Measurements from ENCODE around the gene USP4.
"Not testable (repeated sequence)": the region's sequence is repeated elsewhere in the genome, so short reads cannot be mapped to it uniquely, and the experiment has no call there.

The USP4 gene

DNA sequence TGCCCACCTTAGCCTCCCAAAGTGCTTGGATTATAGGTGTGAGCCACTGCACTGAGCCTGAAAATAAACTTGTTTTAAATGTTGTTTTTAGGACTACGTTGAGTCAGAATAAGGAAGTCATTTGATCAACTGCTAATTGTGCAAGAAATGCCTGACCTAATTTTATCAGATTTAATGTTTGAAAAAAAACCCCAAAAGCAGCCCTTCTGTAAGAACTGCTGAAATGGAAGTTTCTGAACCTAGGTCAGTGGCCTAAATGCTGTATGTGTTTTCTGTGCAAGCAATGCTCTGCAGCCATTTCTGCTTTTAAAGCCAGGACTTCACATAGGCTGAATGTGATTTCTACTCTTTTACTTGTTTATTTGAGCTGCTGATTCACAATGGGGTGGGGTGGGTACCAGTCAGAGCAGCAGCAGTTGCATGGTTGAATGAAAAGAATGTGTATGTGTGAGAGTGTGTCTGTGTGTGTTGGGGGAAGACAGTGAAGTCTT, 11.7 kb upstream of the USP4 start:
- DNase-seq (ENCODE audit: extremely low read depth in 1 of 2, low read depth in 1 of 2): no peak

DNA sequence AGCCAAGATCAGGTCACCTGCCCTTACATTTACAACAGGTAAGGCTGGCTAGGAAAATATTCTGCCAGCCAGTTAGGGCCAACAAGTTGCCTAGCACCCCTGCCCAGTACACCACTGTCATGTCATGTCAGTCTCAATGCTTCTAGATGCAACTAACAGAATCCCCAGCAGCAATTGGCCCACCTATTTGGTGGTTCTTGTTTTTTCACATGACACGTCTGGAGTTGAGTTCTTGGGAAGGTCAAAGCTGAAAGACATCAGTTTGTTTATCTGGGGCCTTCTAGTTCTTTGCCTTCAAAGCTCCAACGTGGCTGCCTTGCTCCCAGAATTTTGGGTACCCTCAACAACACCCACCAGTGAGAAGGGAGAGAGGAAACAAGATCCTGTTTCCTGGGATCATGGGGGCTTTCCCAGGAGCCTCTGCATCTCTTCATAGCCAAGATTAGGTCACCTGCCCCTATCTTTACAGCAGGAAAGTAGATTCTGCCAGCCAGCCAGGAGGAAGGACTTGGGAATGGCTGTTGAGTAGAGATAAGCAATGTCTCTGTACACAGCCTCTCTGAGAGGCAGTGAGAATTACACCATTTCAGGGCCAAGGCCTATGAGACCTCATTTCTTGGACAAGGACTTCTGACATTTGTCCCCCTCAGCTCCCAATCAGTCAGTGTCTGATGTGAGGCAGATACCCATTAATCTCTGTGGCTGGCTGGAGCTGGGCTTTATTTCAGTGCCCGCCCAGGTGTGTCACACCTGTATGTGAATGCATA, 9.7 kb upstream of the USP4 start:
- DNase-seq (ENCODE audit: extremely low read depth in 1 of 2, low read depth in 1 of 2): no peak

DNA sequence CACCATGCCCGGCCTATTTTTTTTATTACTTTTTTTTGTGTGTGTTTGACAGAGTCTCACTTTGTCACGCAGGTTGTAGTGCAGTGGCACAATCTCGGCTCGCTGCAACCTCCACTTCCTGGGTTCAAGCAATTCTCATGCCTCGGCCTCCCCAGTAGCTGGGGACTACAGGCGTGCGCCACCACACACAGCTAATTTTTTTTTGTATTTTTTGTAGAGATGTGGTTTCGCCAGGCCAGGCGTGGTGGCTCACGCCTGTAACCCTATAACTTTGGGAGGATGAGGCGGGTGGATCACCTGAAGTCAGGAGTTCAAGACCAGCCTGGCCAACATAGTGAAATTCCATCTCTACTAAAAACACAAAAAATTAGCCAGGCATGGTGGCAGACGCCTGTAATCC, 8.5 kb upstream of the USP4 start:
- DNase-seq (ENCODE audit: extremely low read depth in 1 of 2, low read depth in 1 of 2): not testable (repeated sequence)

DNA sequence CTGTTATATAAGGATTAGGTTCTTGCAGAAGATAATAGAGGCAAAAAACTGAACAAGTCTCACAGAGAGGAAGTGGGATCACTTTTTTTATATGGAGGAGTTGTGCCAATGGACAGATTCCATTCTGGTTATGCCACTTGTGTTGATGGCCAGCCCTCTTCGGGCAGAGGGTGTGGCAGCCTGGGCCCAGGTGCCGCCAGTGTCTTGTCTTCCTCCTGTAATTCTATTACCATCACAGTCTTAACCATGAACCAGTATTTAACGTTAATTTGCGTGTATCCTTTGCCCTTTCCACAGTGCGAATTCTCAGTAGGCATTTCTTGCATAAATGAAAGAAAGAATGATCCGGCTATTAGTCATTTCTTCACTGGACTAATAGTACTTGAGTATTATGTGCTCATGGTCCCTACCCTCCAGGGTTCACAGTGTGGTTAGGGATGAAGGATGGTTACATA, 7.0 kb upstream of the USP4 start:
- DNase-seq (ENCODE audit: extremely low read depth in 1 of 2, low read depth in 1 of 2): no peak

DNA sequence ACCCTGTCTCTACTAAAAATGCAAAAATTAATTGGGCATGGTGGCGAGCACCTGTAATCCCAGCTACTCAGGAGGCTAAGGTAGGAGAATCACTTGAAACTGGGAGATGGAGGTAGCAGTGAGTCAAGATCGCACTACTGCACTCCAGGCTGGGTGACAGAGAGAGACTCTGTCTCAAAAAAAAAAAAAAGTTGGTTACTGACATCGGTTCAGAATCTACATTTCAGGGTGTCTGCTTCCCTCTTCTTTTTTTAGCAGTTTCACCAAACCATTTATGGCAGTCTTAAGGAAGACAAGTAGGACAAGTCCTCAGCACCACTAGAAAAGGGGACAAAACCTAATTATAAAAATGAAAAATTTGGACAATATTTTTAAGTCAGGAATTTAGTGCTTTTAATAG, 3.3 kb upstream of the USP4 start:
- no peak for DNase-seq (ENCODE audit: extremely low read depth in 1 of 2, low read depth in 1 of 2)

DNA sequence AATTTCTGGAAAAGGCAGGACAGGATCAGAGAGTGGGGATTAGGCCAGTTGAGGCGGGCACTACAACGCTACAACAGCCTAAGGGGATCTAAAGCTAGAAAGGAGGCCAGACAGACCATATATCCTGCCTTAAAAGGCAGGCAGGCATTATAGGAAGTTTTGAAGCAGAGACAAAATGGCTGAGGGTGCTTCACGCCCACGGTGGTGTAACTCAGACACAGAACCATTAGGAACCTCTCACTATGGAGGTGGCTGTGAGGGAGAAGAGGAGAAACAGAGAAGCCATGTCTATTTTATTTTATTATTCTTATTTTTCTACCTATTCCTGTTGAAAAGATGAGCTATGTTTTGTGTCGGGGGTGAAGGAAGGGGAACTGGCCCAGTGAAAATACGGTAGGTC, 2.1 kb upstream of the USP4 start:
- no peak for DNase-seq (ENCODE audit: extremely low read depth in 1 of 2, low read depth in 1 of 2)

DNA sequence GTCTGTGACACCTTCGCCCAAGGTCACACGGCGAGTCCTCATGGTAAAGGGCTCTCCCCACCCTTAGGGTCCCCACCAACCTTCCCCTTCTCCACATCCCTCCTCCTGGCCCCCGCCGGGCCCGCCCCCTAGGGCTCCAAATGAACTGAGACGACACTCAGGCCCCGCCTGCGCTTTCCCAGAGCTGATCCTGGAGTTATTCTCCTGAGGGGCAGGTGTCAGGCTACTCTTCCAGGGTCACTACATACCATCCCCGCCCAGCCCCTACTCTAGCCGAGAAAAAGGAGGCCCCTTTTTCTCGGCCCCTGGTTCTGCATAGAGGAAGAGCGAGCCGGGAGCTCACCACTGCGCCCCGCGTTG, 292 bp downstream of the USP4 start:
- DNase-seq (ENCODE audit: extremely low read depth in 1 of 2, low read depth in 1 of 2): peak in 1 of 2 donors; percentile 3

DNA sequence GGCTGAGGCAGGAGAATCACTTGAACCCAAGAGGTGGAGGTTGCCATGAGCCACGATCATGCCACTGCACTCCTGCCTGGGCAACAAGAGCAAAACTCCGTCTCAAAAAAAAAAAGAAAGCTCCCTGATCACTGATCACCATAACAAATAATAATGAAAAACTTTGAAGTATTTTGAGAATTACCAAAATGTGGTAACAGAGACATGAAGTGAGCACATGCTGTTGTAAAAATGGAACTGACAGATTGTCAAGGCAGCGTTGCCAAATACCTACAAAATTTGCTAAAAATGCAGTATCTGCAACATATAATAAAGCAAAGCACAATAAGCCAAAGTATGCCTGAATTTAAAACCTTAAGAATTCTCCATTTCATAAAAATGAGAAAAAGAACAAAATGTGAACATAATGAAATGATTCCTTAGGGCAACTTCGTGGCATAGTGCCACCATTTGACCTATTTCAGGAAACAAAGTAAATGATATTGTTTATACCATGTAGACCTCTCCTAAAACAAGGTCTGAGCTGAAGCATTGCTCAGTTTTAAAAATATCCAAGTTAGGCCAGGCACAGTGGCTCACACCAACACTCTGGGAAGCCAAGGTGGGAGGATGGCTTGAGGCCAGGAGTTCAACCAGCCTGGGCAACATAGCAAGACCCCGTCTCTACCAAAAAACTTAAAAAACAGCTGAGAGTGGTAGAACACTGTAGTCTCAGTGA, 5.8 kb downstream of the USP4 start:
- DNase-seq (ENCODE audit: extremely low read depth in 1 of 2, low read depth in 1 of 2): no peak

DNA sequence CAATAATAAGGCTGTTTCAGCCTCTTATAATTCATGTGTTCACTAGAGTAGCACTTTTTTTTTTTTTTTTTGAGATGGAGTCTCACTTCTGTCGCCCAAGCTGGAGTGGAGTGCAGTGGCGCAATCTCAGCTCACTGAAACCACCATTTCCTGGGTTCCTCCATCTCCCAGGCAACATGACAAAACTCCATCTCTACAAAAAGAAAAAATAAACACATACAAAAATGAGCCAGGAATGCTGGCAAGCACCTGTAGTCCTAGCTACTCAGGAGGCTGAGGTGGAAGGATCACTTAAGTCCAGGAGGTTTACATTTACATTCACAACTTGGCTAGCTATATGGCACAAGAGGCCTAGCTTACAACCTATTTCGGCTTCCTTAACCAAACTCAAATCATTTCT, 6.8 kb downstream of the USP4 start:
- no peak for DNase-seq (ENCODE audit: extremely low read depth in 1 of 2, low read depth in 1 of 2)

DNA sequence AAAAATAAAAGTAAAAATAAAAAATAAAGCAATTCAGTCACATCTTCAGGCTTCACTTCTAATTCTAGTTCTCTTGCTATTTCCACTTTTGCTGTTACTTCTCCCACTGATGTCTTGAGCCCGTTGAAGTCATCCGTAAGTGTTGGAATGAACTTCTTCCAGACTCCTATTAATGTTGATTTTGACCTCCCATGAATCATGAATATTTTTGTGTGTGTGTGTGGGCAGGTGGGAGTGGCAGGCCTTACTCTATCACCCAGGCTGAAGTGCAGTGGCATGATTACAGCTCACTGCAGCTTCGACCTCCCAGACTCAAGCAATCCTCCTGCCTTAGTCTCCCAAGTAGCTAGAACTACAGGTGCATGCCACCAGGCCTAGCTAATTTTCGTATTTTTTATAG, 10.7 kb downstream of the USP4 start:
- no peak for DNase-seq (ENCODE audit: extremely low read depth in 1 of 2, low read depth in 1 of 2)

DNA sequence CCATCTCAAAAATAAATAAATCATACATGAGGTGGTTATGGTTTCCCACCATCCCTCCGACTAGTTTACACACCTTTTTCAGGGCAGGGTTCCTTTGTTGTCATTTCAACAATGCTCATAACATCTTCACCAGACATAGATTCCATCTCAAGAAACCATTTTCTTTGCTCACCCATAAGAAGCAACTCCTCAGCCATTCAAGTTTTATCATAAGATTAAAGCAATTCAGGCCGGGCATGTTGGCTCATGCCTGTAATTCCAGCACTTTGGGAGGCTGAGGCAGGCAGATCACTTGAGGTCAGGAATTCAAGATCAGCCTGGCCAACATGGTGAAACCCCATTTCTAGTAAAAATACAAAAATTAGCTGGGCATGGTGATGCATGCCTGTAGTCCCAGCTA, 11.5 kb downstream of the USP4 start:
- DNase-seq (ENCODE audit: extremely low read depth in 1 of 2, low read depth in 1 of 2): not testable (repeated sequence)

DNA sequence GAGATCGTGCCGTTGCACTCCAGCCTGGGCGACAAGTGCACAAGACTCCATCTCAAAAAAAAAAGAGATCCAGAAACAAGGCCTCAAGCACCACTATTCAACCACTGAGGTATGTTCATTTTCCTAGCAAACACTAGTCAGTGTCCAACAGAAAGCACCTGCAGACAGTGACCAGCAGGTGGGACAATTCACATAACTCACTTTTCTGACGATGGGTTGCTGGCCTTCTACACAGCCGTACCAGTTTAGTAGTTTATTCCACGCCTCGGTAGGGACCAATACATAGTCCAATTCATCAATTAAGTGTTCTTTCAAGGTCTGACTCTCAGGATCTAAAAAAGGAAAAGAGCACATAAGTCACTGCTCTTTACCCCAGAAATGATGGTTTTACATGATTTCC, 12.4 kb downstream of the USP4 start:
- DNase-seq (ENCODE audit: extremely low read depth in 1 of 2, low read depth in 1 of 2): no peak

DNA sequence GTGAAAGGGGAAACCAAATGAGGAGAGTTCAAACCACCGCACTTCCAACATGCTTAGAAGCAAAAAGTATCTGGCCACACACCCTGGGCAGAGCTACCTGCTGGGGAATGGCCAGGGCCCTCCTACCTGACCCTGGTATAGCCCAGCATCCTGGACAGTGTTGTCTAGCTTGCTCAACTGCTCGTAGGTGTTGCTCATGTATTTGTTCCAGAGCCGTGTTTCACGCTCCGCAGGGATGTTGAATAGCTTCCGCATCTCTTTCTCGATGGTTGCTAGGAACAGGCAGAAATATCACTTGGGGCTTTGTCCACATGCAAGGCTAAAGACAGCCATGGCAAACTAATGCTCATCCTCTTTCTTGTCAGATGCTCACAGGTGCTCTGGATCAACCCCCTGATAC, 15.1 kb downstream of the USP4 start:
- no peak for DNase-seq (ENCODE audit: extremely low read depth in 1 of 2, low read depth in 1 of 2)

DNA sequence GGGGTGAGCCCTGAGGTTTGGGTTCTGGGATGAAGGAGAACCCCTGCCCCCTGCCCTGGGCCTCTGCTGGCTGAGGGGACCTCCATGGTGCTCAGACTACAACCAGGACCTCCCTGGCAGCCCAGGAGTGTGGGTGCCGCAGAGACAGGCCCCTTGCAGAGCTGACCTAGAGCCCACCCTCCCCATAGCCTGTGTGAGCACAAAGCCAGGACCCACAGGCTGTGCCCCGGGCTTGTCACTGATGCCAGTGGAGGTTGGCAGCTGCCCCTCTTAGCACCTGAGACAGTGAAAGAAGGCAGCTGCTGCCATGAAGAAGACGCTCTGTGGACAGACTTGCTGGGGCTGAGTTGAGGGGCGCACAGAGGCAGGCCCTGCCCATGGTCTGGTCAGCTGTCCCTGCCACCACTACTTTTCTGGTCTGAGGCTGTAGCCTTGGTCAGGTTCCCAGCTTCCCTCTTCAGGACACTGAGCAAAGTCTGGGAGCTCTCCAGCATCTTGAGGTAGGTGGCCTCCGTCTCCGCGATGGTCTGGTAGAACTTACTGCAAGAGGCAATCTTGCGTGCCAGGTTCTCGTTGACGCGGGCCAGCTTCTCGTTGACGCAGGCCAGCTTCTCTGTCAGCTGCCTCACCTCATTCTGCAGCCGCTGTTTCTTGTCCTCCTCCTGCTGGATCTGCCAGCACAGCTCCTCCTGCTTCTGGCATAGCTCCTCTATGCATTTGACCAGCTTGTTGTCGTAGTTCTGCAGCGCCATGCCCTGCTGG, 23.0 kb downstream of the USP4 start:
- no peak for DNase-seq (ENCODE audit: extremely low read depth in 1 of 2, low read depth in 1 of 2)

DNA sequence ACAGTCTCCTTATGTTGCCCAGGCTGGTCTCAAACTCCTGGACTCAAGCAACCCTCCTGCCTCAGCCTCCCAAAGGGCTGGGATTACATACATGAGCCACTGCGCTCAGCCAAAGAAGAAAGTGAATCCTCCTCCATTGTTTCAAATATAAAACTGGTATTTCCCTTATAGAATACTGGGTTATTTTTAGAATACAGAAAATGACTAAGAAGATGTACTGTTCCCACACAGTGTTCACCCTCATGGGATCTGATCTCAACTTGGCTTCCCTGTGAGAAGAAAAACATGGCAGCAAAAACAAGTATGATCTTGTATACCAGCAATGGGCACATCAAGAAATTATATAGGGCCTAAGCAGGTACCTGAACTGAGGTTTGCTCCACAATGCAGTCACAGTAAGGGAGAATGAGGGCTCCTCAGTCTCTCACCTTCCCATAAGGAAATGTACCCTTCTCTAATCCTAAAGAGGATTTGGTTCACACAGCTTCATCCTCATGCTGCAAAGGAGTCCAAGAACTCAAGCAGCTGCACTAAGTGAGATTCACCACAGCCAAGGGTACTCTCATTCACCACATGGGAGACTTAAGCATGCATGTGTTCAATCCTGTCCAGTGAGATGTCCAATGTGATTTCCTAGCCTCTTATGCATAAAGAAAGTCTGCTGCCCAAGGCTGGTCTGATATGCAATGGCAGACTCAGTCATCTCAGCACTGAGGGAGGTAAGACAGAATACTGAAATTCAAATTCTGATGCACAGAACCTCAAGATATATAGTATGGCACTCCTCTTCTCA, 25.8 kb downstream of the USP4 start:
- no peak for DNase-seq (ENCODE audit: extremely low read depth in 1 of 2, low read depth in 1 of 2)

DNA sequence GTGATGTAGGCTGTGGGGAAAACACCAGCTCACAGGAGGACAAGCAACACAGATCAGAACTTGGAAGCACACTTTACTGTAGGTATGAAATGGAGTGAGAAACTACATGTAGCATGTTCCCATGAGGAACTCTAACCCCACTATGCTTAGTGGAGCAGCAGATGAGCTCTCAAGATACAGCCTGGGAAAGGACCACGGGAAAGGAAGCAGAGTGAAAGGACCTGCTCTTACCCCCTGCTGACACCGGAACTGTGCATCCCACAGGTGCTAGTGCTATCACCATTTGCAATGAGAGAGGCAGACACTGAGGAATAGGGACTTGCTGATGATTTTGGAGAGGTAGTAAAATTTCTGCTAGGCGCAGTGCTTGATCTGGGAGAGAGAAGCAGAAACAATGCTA, 28.6 kb downstream of the USP4 start:
- DNase-seq (ENCODE audit: extremely low read depth in 1 of 2, low read depth in 1 of 2): no peak

DNA sequence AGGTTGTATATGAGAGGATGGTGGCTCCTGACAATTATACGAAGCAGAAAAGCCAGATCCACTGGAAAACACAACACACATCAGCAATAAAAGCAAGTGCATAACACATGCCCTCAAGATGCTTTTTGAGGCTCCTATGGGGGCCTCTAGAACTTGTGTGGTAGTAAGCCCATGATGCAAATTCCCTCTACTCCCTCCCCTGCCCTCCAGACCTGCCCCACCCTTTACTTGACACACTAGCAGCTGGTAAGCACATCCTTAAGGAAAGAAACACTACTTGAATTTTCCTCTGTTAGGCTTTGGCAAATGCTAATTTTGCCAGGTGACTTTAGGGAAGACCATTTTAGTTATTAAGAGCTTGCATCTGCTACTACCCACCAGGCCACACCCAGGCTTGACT, 29.2 kb downstream of the USP4 start:
- DNase-seq (ENCODE audit: extremely low read depth in 1 of 2, low read depth in 1 of 2): no peak

DNA sequence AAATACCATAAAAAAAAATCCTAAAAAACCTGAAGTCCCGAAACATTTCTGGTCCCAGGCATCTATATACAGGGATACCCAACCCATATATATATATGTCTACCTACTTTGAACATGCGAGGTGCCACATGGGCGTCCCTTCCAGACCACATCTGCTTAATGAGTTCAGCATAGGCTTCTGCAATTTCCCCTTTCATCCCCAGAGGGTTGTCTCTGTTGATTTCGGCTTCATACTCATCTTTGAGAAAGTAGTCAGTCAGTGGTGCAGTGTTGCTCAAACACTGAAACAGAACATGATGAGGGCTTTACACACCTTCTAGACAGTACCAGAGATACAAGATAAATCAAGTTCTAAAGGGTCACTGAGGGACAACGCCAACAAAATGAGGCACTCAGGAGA, 34.2 kb downstream of the USP4 start:
- DNase-seq (ENCODE audit: extremely low read depth in 1 of 2, low read depth in 1 of 2): no peak

DNA sequence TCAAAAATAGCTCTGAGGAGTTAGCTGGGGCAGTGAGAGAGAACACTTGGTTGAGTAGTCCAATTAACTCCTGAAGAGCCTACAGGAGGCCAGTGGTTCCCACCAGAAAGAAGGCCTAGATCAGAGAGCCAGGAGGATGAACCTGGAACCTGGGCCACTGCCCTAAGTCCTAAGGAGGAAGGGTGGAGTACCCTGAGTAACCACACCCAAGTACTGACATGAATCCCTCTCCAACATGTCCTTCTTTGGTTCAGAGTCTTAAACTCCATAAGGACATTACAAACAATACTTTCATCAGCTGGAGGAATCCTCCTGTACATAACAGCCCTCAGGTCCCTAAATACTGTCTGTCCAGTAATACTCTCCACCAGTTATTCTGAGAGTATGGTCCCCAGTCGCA, 37.2 kb downstream of the USP4 start:
- DNase-seq (ENCODE audit: extremely low read depth in 1 of 2, low read depth in 1 of 2): no peak

DNA sequence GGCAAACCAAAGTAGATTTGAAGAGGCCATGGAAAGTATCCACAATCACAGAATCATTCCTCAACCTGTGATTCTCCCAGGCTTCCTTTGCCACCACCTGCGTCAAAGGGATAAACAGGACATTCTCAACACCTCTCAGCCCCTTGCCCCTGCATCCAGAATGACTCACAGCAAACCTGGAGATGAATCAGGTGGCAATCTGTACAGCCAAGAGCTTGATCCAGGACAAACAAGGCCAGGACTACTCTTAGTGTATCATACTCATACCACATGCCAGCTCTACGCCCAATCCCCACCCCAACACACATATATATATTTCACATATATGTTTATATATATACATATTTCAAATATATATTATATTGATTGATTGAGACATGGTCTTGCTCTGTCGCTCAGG, 39.3 kb downstream of the USP4 start:
- DNase-seq (ENCODE audit: extremely low read depth in 1 of 2, low read depth in 1 of 2): no peak

DNA sequence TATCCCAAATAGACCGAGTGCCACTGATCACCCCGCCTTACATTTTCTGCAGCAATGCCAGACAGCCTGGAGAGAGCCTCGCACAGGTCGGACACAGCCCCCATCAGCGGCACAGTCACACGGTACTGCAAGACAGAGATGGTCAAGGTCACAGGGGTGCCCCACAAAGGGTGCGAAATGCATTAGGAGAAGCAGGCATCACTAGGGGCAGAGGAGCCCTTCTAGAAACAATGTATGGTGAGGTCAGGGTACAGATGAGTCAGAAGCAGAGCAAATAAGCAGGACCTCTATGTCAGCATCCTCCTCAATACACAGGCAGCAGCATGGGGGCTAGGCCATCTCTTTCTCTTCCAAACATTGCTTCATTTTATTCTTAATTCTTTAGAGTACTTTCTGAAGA, 41.3 kb downstream of the USP4 start:
- DNase-seq (ENCODE audit: extremely low read depth in 1 of 2, low read depth in 1 of 2): no peak
